SK-N-MC (cell line): Measurements from ENCODE around the gene CPA4.

Experiments used
- DNase-seq: peaks from one replicate; pipeline ENCODE4 v3.0.0-alpha.2; 2011; ENCODE audit warnings: low read depth, low spot score
- H3K27ac ChIP-seq: fragments of 200-600 bp; sonication (generic); 2 replicates; pipeline ENCODE4 v1.5.1; 2016; ENCODE audit warnings: mixed run types
- H3K36me3 ChIP-seq: fragments of 200-600 bp; sonication (generic); 2 replicates; pipeline ENCODE4 v1.6.1; 2017; ENCODE audit warnings: antibody characterized with exemption, low read length, mixed read lengths; ENCODE audit not compliant: insufficient read depth
- H3K4me3 ChIP-seq: fragments of 200-600 bp; sonication (generic); 2 replicates; pipeline ENCODE4 v1.5.1; 2016
- H3K9ac ChIP-seq: fragments of 200-600 bp; sonication (generic); 2 replicates; pipeline ENCODE4 v1.8.0; 2017; ENCODE audit warnings: mixed run types, mixed read lengths; ENCODE audit not compliant: insufficient read length
- H3K9me3 ChIP-seq: fragments of 200-600 bp; sonication (generic); 2 replicates; pipeline ENCODE4 v1.6.1; 2017; ENCODE audit warnings: low read depth, mild to moderate bottlenecking, antibody characterized with exemption, low read length, moderate library complexity, mixed read lengths
- EZH2 ChIP-seq: fragments of 200-600 bp; sonication (generic); IDR thresholded peaks from one replicate; pipeline ENCODE4 v1.6.1; 2017; ENCODE audit warnings: antibody characterized with exemption
- FOXP2 ChIP-seq: optimal IDR thresholded peaks from 2 replicates; pipeline ENCODE3; 2011; ENCODE audit warnings: mild to moderate bottlenecking, moderate library complexity; ENCODE audit not compliant: insufficient read depth; ENCODE audit errors: extremely low read length, control extremely low read depth
- POLR2AphosphoS5 ChIP-seq: IDR thresholded peaks from 2 replicates; pipeline ENCODE4 v1.6.1; 2012; ENCODE audit warnings: mild to moderate bottlenecking, low read depth, low read length, borderline replicate concordance

Gene CPA4

DNA sequence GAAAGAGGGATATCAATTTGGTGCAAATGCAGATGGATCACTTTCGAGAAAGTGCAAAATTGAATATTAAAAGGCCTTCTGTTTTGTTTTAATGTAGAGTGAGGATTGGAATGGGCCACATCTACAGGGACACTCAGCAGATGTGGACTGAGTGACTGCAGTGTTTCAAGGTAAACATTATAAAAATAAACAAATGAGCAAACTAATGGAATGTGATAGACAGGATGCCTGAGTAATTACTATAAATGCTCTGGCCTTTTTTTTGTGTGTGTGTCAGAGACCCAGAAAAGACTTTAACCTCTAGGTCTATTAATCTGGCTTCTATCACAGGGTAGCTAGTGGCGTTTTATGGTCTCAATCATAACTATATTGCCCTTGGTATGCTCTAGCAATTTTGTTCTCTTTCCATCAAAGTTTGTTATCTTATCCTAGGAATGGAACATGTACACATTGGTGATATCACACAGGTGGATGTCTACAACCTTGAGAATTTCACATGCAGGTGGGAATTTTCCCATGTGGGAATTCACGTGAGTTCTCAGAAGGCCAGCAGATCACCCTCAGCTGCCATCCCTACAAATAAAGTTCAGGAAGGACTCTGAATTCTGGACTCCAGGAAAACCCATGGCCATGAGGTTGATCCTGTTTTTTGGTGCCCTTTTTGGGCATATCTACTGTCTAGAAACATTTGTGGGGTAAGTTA lies 26.6 kb upstream of the CPA4 start, which contains the start of gene CPA2:
Gene CPA2 (plus strand): TSS at position 606 of the 703 bp plus-strand sequence. CDS start 19 bp downstream, at position 625.
- TF ChIP-seq POLR2AphosphoS5, result no peak
- no peak for TF ChIP-seq EZH2
- no peak for TF ChIP-seq FOXP2
- Histone ChIP-seq H3K36me3 (no peaks in the 10 kb centered on the region), H3K4me3 (no peak within 1 kb of the TSS), H3K9me3 (no peaks in the 10 kb centered on the region), H3K27ac (no peak within 1 kb of the TSS), H3K9ac (no peak within 1 kb of the TSS)
- no peak for DNase-seq

DNA sequence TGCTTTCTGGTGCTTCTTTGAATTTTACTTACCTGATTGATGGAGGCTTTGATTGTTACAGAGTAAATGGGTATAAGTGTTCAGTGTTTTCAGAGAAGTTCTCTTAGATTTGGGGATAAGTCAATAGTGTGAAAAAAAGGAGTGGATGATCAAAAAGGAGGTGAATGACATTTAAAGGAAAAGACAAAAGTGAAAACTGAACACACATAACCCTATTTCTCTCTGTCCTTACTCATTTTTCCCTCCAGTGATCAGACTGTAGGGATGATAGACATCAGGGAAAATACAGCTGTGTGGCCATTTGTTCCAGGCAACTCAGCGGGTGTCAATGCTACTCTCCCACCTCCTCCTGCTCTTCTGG lies 26.0 kb upstream of the CPA4 start:
- Histone ChIP-seq H3K4me3 (no peak overlapping the region), H3K27ac (no peak overlapping the region), H3K9me3 (no peaks in the 10 kb centered on the region), H3K9ac (no peak overlapping the region), H3K36me3 (no peaks in the 10 kb centered on the region)
- no peak for DNase-seq
- TF ChIP-seq EZH2 (no peak), FOXP2 (no peak), POLR2AphosphoS5 (no peak)

DNA sequence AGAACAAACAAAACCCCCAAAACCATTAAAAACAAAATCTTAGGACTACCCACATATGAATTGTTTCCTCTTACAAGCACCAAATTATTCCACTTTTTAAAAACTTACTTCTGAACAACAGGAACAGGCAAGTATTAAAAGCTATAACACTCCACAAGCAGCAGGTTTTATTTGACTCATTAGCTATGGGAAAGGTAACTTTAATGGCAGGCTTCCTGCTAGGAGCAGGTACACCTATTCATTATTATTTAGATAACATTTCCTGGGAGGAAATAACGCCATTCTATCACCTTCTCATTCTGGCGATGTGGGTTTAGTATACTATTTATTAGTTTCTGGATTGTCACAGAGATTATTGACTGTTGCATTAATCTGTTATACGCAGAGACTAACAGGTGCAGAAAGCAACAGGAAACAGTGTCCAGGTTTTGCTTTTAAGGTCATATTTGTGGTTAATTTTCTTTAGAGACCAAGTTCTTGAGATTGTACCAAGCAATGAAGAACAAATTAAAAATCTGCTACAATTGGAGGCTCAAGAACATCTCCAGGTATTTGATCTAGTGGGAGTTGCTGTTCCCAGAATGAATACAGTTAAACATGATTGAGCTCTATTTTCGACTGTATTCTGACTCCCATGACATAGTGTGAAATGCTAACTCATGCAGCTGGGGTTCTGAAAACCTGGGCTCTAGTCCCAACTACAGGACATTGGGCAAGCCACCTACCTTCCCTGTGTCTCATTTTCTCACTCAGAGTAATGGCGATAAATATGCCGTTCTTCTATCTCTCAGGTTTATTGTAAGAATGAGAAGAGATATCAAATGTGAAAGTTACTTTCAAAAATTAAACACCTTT lies 24.3 kb upstream of the CPA4 start:
- no peaks in the 10 kb centered on the region for H3K36me3 ChIP-seq
- H3K9me3 ChIP-seq, result no peaks in the 10 kb centered on the region
- H3K9ac ChIP-seq, result no peak overlapping the region
- DNase-seq, result no peak
- H3K27ac ChIP-seq, result no peak overlapping the region
- TF ChIP-seq FOXP2 (no peak), POLR2AphosphoS5 (no peak), EZH2 (no peak)
- H3K4me3 ChIP-seq, result no peak overlapping the region

DNA sequence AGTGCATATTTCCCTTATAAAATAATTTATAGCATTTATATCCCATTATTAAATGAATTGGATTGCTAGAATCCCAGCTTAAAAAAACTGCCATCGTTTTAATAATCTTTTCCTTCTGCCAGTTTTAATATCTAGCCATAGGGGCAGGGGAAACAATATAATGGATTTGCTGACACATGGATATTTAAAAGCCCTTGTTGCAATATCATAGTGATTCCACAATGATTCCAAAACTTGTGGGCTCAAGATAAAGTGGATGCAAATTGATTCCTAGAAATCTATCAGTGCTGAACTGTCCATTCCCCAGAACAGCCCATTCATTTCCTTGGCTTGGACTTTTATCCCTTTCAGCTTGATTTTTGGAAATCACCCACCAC lies 23.7 kb upstream of the CPA4 start:
- Histone ChIP-seq H3K4me3 (no peak overlapping the region), H3K36me3 (no peaks in the 10 kb centered on the region), H3K9me3 (no peaks in the 10 kb centered on the region), H3K9ac (no peak overlapping the region), H3K27ac (no peak overlapping the region)
- TF ChIP-seq EZH2, result no peak
- TF ChIP-seq FOXP2, result no peak
- TF ChIP-seq POLR2AphosphoS5, result no peak
- DNase-seq, result no peak

DNA sequence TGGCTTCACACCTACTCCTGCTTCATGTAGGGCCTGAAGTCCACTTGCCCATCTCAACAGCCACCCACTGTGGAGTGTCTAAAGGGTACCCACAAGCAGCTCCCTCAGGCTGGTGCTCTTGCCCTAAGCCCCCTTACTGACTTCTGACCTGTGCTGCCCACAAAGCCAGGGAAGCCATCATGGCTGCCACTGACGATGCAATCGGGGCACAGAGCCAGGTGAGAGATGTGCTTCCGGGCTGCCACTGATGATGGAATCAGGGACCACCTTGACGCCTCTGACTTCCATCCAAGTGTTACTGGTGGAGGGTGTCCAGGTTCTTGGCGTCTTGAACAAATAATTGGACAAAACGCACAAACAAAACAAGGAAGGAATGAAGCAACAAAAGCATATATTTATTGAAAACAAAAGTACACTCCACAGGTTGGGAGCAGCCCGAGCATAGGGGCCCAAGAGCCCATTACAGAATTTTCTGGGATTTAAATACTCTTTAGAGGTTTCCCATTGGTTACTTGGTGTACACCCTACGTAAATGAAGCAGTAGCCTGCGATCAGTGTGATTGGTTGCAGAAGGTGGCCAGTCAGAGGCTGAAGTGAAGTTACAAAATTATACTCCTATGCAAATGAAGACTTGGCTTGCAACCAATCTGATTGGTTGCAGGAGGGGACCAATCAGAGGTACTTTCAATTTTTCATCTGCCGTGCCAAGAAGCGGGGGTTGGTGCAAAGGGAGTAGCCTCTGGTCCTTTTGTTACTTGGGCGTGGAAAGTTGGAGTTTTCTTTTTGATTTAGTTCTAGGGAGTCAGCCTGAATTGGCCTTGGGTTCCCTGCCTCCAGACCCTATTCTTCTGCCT lies 21.8 kb upstream of the CPA4 start:
- Histone ChIP-seq H3K9ac (no peak overlapping the region), H3K36me3 (no peaks in the 10 kb centered on the region), H3K4me3 (no peak overlapping the region), H3K9me3 (no peaks in the 10 kb centered on the region), H3K27ac (no peak overlapping the region)
- TF ChIP-seq POLR2AphosphoS5 (no peak), FOXP2 (no peak), EZH2 (no peak)
- DNase-seq, result no peak

DNA sequence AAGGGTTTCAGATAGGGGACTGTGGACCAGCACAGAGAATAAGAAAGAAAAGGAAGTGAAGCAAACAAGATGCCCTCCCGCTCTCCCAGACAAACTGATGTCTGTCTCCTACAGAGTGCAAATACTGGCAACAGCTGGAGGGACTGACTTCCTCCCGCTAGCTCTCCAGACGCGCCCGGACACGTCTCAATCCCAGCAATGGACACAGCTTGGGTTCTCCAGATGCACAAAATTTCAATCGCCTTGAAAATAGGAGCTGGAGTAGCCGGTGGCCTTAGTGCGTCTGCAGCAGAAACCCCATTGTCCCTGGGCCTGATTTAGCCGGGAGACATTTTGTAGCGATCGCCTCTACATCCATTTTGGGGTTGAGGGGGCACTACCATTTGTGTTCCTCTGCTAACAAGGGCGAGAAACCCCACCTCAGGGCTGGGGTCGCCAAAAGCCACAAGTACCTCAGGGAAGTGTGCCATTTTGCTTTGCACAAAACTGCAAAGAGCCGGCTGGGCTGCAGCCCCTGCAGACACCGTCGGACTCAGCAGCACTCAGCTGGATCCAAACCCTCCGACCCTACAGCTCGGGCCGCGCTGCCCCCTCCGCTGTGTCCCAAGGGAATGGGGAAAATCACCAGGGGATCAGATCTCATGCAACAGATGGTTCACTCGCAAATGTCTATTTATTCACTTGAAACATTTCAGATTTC lies 20.4 kb upstream of the CPA4 start:
- H3K4me3 ChIP-seq, result peak overlapping the region; percentile 39
- no peak for TF ChIP-seq EZH2
- no peak for TF ChIP-seq POLR2AphosphoS5
- TF ChIP-seq FOXP2, result no peak
- H3K27ac ChIP-seq, result peak overlapping the region; percentile 42; the same call in 1 of the 2 replicates
- DNase-seq, result no peak
- H3K36me3 ChIP-seq, result no peaks in the 10 kb centered on the region
- H3K9ac ChIP-seq, result no peak overlapping the region
- no peaks in the 10 kb centered on the region for H3K9me3 ChIP-seq

DNA sequence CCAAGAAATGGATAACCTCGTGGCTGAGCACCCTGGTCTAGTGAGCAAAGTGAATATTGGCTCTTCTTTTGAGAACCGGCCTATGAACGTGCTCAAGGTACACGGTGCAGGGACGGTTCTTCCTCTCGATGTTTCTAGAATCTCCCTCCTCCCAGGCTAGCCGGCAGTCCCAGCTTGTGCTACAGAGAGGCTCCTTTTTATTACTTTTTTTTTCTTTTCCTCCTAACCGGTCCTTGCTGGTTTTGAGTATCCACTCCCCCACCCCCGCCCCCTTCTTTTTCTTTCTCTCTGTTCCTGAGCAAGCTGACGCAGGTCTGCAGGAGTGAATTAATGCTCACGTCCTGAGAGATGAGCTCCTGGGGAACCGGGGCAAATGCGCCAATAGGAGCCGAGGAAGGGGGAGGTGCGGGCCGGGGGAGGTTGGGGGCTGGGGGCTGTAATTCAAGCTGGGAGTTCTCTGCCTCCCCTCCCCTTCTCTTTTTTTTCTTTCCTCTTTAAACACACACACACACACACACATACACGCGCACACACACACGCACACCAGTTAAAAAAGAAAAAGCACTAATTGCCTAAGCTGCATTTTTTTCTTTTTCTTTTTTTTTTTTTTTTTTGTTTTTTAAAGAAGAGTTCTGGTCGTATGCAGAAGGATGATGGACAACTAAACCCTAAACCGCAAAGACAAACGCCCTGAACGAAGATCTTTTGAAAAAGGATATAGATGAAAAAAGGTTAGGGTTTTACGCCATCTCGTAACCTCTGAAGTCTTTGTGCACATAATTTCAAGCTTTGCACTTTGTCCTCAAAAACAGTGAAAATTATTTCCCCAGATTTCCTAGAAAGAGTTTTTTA lies 19.7 kb upstream of the CPA4 start:
- no peak overlapping the region for H3K9ac ChIP-seq

More for the DNA sequence above, 19.7 kb upstream of the CPA4 start:
- Histone ChIP-seq H3K36me3 (no peaks in the 10 kb centered on the region), H3K4me3 (peak overlapping the region; percentile 39), H3K27ac (peak overlapping the region; percentile 60), H3K9me3 (no peaks in the 10 kb centered on the region)
- TF ChIP-seq POLR2AphosphoS5 (no peak), FOXP2 (no peak), EZH2 (no peak)
- no peak for DNase-seq
